Endothelial cell of umbilical vein (primary cell): ENCODE measurements around the gene PBLD. TPM values are rescaled to one million over a fixed set of nuclear protein-coding genes. Genes with fewer than 3 reads are reported as not detected.

ENCODE experiments used
- BruUV-seq: library from RNA; stranded (reverse); fragments of 400-500 nt; replicated peaks from 2 replicates; lab custom pipeline; 2021; lab: Mats Ljungman, UMichigan
- CTCF ChIA-PET: fragments of 300-600, 350-600 bp; sonication (Branson Sonifier 250); formaldehyde crosslinking; loops from one replicate; lab custom pipeline; 2021; ENCODE audit warnings: antibody characterized with exemption, inconsistent platforms; lab: Charles Lee
- POLR2A ChIA-PET: fragments of 300-600, 350-600 bp; sonication (Branson Sonifier 250); formaldehyde crosslinking; loops from one replicate; lab custom pipeline; 2021; ENCODE audit warnings: antibody characterized with exemption, inconsistent platforms; lab: Charles Lee
- DNase-seq: peaks from one replicate; pipeline ENCODE4 v3.0.0-alpha.2; 2011; ENCODE audit warnings: low read depth, low spot score
- FAIRE-seq: peaks from 2 replicates; lab custom pipeline; 2011; peaks lifted over from hg19 to GRCh38; lab: Jason Lieb, UNC
- H2AFZ ChIP-seq: 2 replicates; pipeline ENCODE4 v1.6.0; 2012; ENCODE audit warnings: low read depth, low read length, control low read depth, inconsistent platforms
- H3K27ac ChIP-seq: 2 replicates; pipeline ENCODE4 v1.5.1; 2011; ENCODE audit warnings: low read depth, mild to moderate bottlenecking, control low read depth, low read length, moderate library complexity; ENCODE audit not compliant: insufficient read depth
- H3K27me3 ChIP-seq, 2 experiments: 2 replicates each; pipeline versions ENCODE4 v1.6.0 to v1.6.1; 2011; ENCODE audit warnings: low read length in 2 of 2, mixed read lengths in 1 of 2; ENCODE audit not compliant: control insufficient read depth in 2 of 2, insufficient read depth in 2 of 2
- H3K36me3 ChIP-seq, 2 experiments: 2 replicates in 1 of 2; 3 replicates in 1 of 2; pipeline ENCODE4 v1.5.1; 2011; ENCODE audit warnings: low read length in 2 of 2, mild to moderate bottlenecking in 1 of 2, moderate library complexity in 1 of 2; ENCODE audit not compliant: control insufficient read depth in 2 of 2, insufficient read depth in 2 of 2; ENCODE audit errors: extremely low read depth in 1 of 2
- H3K4me1 ChIP-seq: 3 replicates; pipeline ENCODE4 v1.5.1; 2011; ENCODE audit warnings: mild to moderate bottlenecking, low read length; ENCODE audit not compliant: control insufficient read depth, insufficient read depth; ENCODE audit errors: extremely low read depth
- H3K4me2 ChIP-seq: 2 replicates; pipeline ENCODE4 v1.6.1; 2011; ENCODE audit warnings: low read length, control low read depth, mixed read lengths; ENCODE audit not compliant: insufficient read depth
- H3K4me3 ChIP-seq, 3 experiments: fragments of 200-600 bp in 1 of 3; sonication (generic), shearing (Covaris generic) in 1 of 3; replicated peaks in 1 of 3; 2 replicates each; pipeline ENCODE4 v1.5.1; 2011 to 2016; ENCODE audit warnings: control low read depth in 3 of 3, low read length in 3 of 3, mild to moderate bottlenecking in 2 of 3, inconsistent platforms in 1 of 3, low read depth in 1 of 3, moderate library complexity in 1 of 3; ENCODE audit not compliant: insufficient read depth in 1 of 3
- H3K79me2 ChIP-seq: 2 replicates; pipeline ENCODE4 v1.6.0; 2012; ENCODE audit warnings: low read length, inconsistent platforms; ENCODE audit not compliant: control insufficient read depth, insufficient read depth
- H3K9ac ChIP-seq: replicated peaks from 2 replicates; pipeline ENCODE3; 2011; ENCODE audit warnings: low read length, control low read depth; ENCODE audit not compliant: insufficient read depth; ENCODE audit errors: extremely low read depth
- H3K9me1 ChIP-seq: replicated peaks from 3 replicates; pipeline ENCODE4 v1.6.0; 2011; ENCODE audit warnings: mild to moderate bottlenecking, low read length; ENCODE audit not compliant: control insufficient read depth, insufficient read depth; ENCODE audit errors: extremely low read depth
- H3K9me3 ChIP-seq: replicated peaks from 2 replicates; pipeline ENCODE4 v1.5.1; 2012; ENCODE audit warnings: low read length, inconsistent platforms; ENCODE audit not compliant: control insufficient read depth, insufficient read depth
- H4K20me1 ChIP-seq: replicated peaks from 2 replicates; pipeline ENCODE3; 2011; ENCODE audit warnings: mild to moderate bottlenecking, low read length; ENCODE audit not compliant: control insufficient read depth, insufficient read depth; ENCODE audit errors: extremely low read depth
- CTCF ChIP-seq, 2 donors: IDR thresholded peaks; 1 replicate in 1 of 2; 2 replicates in 1 of 2; pipeline ENCODE4 v1.5.1; 2011; ENCODE audit warnings: low read length in 2 of 2, mild to moderate bottlenecking in 2 of 2, moderate library complexity in 2 of 2, control low read depth in 1 of 2, inconsistent platforms in 1 of 2, low read depth in 1 of 2; ENCODE audit not compliant: insufficient read depth in 1 of 2; ENCODE audit errors: extremely low read depth in 1 of 2
- EZH2 ChIP-seq: IDR thresholded peaks from 2 replicates; pipeline ENCODE4 v1.6.1; 2012; ENCODE audit warnings: borderline replicate concordance, low read depth, mild to moderate bottlenecking, moderate library complexity, low read length, inconsistent platforms; ENCODE audit not compliant: severe bottlenecking
- FOS ChIP-seq: IDR thresholded peaks from 2 replicates; pipeline ENCODE4 v1.6.1; 2011; ENCODE audit warnings: mild to moderate bottlenecking, low read length, moderate library complexity, borderline replicate concordance; ENCODE audit not compliant: insufficient read depth
- GATA2 ChIP-seq: IDR thresholded peaks from 2 replicates; pipeline ENCODE4 v1.7.0; 2011; ENCODE audit warnings: low read depth, mild to moderate bottlenecking, moderate library complexity, mixed read lengths, low read length; ENCODE audit not compliant: insufficient read length, insufficient read depth
- JUN ChIP-seq: IDR thresholded peaks from 2 replicates; pipeline ENCODE4 v1.6.1; 2011; ENCODE audit warnings: borderline replicate concordance, low read depth; ENCODE audit not compliant: insufficient read length, insufficient read depth
- MYC ChIP-seq: IDR thresholded peaks from one replicate; pipeline ENCODE4 v1.6.1; 2011; ENCODE audit warnings: mild to moderate bottlenecking, low read depth, low read length
- POLR2A ChIP-seq: IDR thresholded peaks from 2 replicates; pipeline ENCODE4 v1.6.1; 2012; ENCODE audit warnings: low read depth, mild to moderate bottlenecking, control low read depth, low read length
- POLR2AphosphoS5 ChIP-seq: IDR thresholded peaks from 2 replicates; pipeline ENCODE4 v1.6.1; 2012; ENCODE audit warnings: low read depth, mild to moderate bottlenecking, control low read depth, low read length, moderate library complexity; ENCODE audit not compliant: insufficient read depth
- dilution Hi-C: fragments of 300-500 bp; cut with MboI; formaldehyde crosslinking; loops from one replicate; pipeline ENCODE4 v1.15.0; 2019; ENCODE audit warnings: low sequenced_read_pairs; ENCODE audit not compliant: extremely low pct_ligation_motif_present
- intact Hi-C: fragments of 100-400 bp; cut with micrococcal nuclease; formaldehyde crosslinking; loops from one replicate; pipeline ENCODE4 v1.10.0; 2022
- polyA plus RNA-seq, 4 experiments: library from polyadenylated mRNA; depleted of rRNA in 3 of 4; stranded (reverse) in 3 of 4; unstranded in 1 of 4; fragments of >200 nt; gene quantifications; 2 replicates each; pipeline versions ENCODE4 v1.2.1 to v1.2.3, GENCODE V29; 2011 to 2012; ENCODE audit warnings: missing spikeins in 1 of 4
- total RNA-seq: library from RNA; stranded (reverse); gene quantifications from 2 replicates; pipeline ENCODE4 v1.2.3, GENCODE V29; 2021

Gene PBLD
- total and polyA plus RNA-seq, 2 donors (not counting 3 experiments of a cell fraction or from before 2014, with no cell fraction given) = 1.5 to 5.1 TPM

- Histone ChIP-seq H3K36me3 (peaks cover 4 to 11% of the 10 kb centered on the region in 2 experiments), H3K4me1 (peaks cover 1% of the 10 kb centered on the region), H3K4me3 (no peak overlapping the region), H3K27me3 (no peaks in the 10 kb centered on the region), H2AFZ (no peak overlapping the region), H3K4me2 (no peak overlapping the region), H3K27ac (no peak overlapping the region), H3K9me1 (no peaks in the 10 kb centered on the region), H3K9ac (no peak overlapping the region), H4K20me1 (no peaks in the 10 kb centered on the region), H3K9me3 (no peaks in the 10 kb centered on the region), H3K79me2 (peaks cover 2% of the 10 kb centered on the region)
- FAIRE-seq (peak; percentile 88), DNase-seq (peak; percentile 52)
- ChIA-PET CTCF (interaction anchor here (0.6 to 3.9 kb wide), 20 partner anchors 9 to 560 kb away, joined by 3 to 38 read pairs (median 4); partner anchors contain the start of genes HNRNPH3 and PBLD), POLR2A (interaction anchor here (0.7 to 1.1 kb wide), 2 partner anchors 15 to 17 kb away, joined by 3 to 4 read pairs; partner anchors contain the start of genes HNRNPH3 and PBLD)
- TF ChIP-seq GATA2 (no peak), JUN (no peak), POLR2AphosphoS5 (no peak), CTCF (IDR thresholded peaks at IDR 0.05; ENCODE audit: extremely low read depth in 1 of 2, insufficient read depth in 1 of 2, low read depth in 1 of 2, low read length in 2 of 2) (peak; percentile 62 to 81), MYC (no peak), FOS (no peak), POLR2A (no peak), EZH2 (no peak)
- intact Hi-C loops (loop anchor here (1.0 to 5.0 kb wide), 2 partner anchors 136 to 491 kb away; no protein-coding TSS in a partner anchor), dilution Hi-C loops (no loop called here)
- BruUV-seq = no TSS peak
Observed at GRCh38 chr10:68348265-68348741, 15.6 kb upstream of the PBLD start.
